Activated T-cell treated with anti-CD3 and anti-CD28 coated beads for 24 hours (primary cell): ENCODE measurements around the gene CEP95.
"Not testable (repeated sequence)": the region's sequence is repeated elsewhere in the genome, so short reads cannot be mapped to it uniquely, and the experiment has no call there.

Experiments
- DNase-seq: peaks from one replicate; pipeline ENCODE4 v3.0.0-alpha.2; 2020; ENCODE audit warnings: low read depth

Gene CEP95

DNA sequence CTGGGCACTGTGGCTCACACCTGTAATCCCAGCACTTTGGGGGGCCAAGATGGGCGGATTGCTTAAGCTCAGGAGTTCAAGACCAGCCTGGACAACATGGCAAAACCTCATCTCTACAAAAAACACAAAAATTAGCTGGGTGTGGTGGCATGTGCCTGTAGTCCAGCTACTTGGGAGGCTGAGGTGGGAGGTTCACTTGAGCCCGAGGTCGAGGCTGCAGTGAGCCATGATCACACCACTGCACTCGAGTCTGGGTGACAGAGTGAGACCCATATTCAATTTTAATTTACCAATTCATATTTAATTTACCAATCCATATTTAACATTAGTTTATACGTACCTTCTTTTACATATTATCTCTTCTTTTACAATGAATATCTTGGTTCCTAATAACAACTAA is 11.5 kb upstream of the CEP95 start:
- DNase-seq = not testable (repeated sequence)

DNA sequence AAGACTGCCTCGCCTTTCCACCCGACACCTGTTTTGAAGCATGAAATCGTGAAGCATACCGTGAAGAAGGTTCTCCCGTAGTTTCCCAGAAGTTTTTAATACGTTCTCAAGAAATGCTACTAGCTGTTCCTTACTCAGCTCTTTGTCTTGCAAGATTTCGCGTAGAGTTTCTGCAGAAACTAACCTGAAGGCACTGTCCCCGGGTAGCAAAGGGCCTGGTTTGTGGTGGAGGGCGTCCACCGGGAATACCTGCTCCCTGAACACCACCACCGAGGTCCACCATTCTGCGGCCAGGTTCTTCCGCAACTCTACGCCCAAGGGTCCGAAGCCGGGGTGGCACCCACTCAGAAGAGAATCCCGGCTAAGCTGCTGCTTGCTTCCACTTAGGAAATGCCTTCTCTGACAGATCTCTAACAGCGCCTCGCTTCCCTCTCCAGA is 10.4 kb upstream of the CEP95 start:
- no peak for DNase-seq

DNA sequence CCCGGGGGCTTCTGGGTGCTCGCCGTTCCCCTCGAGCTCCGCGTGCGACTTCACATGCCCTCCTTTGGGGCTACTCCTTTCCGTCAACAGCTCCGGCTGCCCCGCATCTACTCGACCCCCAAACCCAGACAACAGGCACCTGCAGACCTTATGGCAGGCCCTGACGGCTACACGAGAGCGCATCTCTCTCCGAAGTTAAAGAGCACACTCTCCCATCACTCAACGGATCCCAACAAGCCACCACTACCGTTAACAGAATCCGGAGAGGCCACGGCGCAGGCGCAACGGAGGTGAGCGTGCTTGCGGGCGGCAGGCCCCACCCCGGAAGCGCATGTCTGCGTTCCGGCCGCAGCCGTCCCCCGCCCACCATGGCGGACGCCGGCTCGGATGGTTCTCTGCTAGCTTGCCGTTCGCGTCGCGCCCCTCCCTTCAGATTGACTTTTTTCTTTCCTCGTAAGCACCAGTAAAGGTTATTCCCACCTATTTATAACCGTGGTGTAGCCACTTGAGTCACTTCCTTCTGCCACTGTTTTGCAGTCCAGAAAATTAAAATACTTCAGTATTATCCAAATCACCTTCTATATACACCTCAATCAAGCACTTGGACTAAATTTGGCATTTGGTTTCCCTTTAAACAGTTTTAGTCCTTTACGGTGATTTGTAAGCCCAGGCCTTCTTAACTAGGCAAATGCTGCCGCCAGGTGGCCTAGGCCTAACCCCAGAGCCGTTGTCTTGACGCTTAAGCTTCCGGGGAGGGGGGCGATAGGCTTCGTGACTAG is 9.8 kb upstream of the CEP95 start, which contains the start of gene POLG2:
TSS of gene POLG2 (minus strand) at position 269 of the 779 bp plus-strand sequence. CDS start at position 183, 86 bp downstream.
- DNase-seq = peak; percentile 92

DNA sequence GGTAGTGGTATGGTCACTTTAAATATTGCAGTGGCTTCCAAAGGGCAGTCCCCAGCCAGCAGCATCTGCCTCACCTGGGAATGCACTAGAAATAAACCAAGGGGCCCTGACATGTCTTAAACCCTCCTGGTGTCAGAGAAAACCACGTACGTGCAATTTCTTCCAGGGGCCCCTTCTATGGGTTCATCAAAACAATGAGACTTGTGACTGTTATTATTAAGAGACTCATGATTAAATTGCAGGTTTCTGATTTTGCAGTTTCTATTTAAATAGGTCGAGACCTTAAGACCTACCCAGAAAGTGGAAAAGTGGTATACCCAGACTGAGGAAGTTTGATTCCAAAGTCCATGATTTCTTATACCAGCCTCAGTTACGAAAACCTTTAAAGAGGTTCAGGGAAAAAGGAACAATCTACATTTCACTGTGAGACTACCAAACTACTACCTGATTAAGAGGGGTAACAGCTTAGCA is 9.2 kb upstream of the CEP95 start:
- DNase-seq = peak; percentile 29

DNA sequence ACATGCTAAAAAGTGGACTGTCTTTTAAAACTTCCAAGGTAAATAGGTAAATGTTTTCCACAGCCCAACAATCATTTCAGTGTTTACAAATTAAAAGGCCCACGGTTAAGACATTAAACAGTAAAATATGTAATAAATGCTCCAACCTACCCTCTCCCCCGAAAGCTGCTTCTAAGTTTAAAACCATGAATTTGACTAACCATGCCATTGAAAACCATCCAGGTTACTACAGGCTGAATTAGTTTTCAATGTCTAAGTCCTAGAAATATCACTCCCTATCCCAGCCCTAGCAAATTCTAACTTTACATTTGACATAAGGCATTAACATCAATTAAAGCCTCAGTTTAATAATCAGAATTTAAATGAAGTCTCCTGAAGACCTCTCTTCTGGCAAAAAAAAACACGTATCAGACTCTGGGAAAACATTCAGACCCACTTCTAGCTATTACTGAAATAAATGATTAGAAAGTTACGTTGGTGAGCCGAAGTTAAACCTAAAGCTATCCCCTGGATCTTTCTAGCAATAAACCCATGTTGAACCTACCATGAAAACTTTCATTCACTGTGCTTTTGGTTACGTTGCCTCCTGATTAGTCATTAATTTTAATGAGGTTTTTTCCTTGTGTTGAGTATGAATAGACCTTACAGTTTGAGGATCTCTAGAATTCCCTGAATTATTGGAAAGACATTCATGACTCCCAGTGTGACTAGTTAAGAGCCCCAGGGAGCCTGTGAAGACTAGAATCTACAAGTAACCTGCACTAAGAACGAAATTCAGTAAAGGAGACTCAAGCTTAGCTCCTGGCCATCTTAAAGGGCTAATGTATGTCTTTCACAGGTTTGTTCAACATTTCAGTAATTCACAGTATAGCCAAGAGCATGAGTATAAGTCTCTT is 8.2 kb upstream of the CEP95 start:
- DNase-seq = no peak

DNA sequence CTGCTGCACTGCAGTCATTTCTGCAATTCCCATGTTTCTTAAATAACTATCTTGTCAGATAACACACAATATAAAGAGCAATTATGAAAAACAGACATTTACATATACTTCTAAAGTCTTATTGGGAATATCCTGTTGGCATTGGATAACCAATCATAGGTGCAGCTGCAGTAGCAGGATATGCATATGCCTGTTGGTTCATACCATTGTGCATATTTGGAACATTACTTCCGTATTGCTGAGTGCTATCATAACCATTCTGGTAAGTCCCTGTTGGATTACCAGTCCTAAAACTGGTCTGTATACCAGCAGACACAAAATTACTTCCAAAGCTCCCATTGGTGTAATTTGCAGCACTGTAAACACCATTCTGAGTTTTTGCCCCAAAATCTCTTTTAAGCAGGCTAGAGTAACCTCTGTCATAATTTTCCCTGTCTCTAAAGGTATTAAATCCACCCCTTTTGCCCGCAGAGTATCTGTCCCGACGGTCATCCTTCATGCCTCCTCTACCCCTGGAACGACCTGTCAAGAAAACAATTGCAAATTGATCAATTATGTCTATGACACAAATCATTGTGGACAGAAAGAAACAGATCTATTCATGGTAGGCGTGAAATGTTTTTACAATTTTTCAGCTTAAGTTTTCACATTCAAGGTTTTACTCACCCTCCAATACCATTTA is 6.8 kb upstream of the CEP95 start:
- DNase-seq = no peak

DNA sequence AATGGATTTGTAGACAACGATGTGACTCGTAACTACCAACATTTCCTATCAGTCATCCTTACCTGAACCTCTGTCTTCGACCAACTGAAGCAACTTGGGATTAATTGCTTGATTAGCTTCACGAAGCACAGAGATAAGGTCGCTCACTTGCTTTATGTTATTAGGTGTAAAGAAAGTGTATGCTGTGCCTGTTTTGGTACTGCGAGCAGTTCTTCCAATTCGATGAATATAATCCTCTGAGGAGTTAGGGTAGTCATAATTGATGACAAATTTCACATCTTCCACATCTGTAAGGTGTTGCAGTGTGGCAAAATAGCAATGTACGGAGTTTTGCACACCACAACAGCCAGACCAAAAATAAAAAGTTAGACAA is 6.3 kb upstream of the CEP95 start:
- DNase-seq = no peak

DNA sequence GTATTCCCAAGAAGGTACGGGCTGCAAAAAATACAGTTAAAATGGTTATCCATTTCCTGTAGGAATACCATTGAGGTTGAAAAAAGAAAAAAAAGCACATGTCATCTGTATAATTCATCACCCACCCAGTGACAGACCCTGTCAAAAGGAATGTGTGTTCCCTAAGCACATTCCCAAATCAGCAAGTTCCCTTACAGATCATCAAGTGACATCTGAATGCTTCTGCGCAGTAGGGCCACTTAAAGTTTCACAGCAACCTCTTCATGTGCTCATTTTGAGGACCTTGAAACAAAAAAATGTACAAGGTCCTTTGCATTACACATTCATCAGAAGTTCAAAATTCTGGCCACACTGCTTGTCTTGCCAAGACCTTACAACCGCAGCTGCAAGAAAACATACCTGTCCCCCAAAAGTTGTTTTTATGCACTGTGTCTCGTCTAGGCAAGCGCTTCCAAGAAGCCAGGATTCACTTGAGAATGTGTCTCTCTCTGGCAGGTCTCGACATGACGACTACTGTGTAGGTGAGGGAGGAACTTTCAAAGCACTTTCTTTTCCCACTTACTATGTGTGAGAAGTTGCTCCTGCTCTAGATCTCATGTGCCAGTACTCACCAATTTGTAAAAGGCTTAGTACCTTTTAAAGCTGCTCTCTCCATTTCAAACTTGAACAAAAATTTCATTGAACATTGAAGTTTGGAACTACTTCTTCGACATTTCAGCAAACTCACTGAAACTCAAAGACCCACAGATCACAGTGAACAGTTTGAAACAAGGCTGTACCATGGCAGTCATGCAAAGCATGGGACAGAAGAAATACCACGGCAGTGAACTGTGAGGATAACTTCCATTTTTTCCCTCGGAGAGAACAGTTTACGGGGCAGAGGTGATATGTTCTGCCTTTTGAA is 5.7 kb upstream of the CEP95 start:
- DNase-seq = no peak

DNA sequence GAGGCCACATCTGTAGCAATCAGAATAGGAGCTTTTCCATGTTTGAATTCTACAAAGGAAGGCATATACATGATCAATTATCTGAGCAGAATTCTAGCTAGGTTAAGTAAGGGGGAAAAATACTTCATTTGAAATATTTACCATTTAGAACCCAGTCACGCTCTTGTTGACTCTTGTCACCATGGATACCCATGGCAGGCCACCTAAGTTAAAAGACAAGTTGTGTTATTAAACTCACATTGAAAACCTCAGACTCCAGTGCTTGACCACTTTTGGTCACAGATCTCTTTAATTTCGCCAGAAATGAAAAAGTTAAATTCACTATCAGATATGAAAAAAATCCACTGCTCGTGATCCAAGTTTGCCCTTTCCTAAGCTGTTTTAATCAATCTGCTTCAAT is 4.8 kb upstream of the CEP95 start:
- DNase-seq = no peak

DNA sequence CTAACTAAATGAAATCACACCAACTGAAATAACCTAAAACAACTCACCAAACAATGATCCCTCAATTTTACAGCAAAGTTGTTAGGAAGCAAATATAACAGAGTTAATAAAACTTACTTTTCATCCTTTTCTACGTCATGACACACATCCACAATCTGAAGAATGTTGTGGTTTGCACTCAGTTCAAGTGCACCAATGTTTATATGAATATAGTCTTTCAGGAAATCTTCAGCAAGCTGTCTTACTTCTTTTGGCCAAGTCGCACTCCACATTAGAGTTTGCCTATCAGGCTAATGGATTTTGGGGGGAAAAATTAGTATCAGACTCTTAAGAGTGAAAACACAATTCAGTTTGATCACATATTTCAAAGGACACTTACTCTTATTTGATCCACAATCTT is 4.0 kb upstream of the CEP95 start:
- DNase-seq = no peak

DNA sequence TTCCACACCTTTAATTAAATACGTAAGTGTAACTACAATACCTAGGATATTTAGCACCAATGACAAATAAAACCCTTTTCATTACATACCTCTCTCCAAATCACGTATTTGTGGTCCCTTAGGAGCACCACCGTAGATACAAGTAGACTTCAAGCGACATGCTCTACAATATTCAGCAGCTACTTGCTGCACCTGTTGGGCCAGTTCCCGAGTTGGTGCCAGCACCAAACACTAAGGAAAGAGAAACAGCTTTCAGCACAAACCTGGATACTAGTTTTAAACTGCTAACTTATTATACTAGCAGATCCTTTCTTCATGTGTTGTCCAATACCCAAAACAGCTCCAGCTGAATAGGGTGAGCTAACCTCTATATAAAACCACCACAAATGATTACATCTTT is 3.4 kb upstream of the CEP95 start:
- no peak for DNase-seq

DNA sequence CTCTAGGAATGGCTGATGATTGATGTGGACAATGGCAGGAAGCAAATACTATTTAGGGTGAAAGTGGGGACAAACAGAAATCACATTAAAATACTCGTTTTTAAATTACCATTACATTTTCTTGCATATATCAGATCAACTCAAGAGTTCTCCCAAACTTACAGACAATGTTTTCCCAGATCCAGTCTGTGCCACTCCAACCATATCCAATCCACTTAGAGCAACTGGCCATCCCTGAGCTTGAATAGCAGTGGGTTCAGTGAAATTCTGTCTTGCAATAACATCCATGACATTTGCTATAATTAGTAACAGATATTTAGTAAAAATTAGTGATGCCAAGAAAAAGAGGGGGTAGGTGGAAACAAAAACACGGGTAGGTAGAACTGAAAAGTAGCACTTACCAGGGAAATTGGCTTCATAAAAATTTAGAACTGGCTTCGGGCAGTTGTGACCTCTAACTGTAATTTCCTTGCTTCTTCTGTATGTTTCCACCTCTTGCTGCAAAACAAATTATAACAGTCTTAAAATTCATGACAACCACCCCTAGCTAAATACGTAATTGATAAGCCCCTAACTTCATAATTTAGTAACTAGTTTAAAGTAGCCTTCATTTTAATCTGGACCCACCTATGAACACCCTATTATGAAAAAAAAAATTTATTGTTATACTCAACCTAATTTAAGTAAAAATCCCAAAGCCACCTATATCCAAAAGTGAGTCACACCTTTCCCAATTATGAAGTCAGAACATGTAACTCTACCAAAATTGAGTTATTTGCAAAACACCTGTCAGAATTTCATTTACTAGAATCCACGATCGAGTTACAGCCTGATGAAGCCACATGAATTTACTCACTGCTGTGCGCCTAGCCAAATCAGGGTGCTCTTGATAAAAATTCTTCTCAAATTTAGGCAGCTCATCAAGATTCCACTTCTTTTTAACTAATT is 2.7 kb upstream of the CEP95 start:
- DNase-seq = no peak

DNA sequence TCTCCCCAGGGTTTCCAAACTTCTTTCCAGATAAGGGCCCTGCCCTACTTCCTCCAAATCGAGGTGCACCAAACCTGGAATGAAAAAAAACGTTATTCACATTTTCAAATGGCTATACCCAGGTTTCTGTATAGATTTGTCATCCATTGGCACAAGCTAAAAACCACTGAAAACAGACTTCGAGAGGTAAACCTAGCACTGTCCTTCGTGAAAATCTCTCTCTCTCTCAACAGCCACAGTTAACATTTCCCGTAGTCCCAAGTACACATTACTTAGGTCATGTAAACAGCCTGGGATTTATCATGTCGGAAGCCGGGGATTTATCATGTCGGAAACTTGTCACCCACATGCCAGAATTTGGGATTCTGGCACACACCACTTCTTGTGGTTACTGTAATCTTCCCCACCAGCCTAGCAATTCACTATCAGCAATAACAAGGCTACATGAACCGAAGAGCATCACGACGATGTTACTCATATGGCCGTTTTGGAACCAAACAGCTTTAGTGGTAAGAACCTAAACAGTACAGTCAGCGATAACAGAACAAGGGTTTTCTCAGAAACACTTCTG is 1.9 kb upstream of the CEP95 start:
- no peak for DNase-seq

DNA sequence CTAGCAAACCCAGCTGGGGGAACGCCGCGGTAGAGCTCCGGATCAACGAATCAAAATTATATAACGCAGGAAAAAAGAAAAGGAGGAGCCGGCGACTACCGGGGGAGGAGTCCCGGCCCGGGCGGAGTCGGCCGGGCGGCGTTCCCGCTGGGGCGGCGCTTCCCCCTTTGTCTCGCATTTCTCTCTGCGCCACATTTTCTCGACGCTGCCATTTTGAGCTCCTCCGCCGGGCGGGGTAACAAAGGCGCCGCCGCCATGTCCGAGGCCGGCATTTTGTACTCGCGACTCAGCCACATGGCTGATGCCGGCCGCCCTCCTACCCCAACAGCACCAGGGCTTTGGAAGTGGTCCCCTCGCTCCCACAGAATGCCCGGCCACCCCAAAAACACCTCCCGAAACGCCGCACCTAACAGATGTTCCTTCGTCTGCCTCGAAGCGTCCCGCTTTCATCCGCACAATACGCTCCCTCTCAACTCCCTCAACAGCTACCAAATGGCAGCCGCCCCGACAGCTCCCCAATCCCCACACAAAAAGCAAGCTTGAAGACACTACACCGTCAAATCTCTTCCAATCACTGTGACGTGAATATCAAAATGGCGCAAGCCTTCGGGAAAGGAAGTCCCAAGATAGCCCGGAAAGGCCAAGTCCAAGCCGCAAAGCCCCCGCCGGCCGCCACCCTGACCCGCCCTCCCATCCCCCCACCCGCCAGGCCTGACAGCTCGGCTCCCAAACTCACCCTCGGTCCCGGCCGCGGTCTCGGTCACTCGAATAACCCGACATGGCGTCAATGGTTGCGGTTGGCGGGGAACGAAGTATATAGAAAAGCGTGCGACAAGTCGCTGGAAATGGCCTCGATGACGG is 1.2 kb upstream of the CEP95 start:
- DNase-seq = peak; percentile 78

DNA sequence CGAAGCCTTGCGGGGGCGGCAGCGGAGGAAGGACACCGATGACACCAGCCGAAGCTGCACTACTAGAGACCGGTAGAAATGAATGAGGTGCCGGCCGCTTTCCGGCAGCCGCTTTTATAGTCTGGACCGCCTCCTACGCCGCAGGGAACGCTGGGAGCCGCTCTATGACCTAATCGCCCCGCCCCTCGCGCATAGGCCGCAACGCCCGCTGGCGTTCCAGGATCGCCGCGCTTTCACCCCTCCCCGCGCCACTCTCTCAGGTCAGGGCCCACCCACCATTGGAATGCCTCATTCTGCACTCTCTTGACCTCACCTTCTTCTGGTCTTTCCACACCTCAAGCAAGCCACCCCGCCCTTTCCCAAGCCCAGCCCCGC is 589 bp upstream of the CEP95 start, which contains the start of gene DDX5:
TSS of gene DDX5 (minus strand) at position 89 of the 375 bp plus-strand sequence. CDS start 170 bp downstream, outside the sequence.
- DNase-seq = peak; percentile 96

DNA sequence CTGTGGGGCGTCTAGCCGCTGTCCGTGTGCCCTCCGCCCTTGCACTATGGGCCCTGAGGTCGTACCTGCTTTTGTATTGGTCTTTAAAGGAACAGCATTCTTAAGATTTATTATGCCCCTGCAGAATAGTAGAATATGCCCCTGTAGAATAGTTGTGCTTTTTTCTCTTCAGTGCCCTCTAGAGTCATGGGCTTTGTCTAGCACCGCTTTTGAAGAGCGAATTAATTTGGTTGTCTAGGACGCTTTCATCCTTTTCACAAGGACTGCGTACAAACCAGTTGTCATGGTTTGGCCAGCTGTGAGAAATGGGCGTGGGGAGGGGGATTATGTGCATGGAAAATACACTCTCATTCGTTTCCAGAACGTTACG is 621 bp downstream of the CEP95 start:
- peak; percentile 22 for DNase-seq

DNA sequence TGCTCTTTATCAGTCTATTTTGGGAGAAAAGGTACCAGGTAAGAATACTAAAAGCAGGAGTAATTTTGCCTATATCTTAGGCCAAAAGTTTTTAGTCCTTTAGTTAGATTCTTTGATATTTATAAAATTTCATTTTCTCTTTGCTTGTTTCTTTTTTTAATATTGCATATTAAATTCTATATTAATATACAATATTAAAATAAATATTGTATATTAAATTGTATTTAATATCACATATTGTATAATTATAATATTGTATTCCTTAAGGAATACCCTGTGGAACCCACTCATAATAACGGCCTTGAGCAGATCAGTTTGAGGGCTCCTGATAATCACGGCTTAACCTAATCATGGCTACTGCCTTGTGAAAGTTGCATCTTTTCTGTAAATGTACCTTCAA is 1.9 kb downstream of the CEP95 start:
- DNase-seq = no peak

DNA sequence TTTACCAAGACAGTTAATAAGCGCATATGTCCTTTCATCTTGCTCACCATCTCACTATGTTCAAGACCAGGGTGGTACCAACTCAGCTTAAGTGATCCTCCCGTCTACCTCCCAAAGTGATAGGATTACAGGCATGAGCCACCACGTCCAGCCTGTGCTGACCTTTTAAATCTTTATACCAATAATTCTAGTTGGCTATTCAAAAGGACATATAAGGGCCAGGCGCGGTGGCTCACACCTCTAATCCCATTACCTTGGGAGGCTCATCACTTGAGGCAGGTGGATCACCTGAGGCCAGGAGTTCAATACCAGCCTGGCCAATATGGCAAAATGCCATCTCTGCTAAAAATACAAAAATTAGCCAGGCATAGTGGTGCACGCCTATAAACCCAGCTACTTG is 2.4 kb downstream of the CEP95 start:
- no peak for DNase-seq

DNA sequence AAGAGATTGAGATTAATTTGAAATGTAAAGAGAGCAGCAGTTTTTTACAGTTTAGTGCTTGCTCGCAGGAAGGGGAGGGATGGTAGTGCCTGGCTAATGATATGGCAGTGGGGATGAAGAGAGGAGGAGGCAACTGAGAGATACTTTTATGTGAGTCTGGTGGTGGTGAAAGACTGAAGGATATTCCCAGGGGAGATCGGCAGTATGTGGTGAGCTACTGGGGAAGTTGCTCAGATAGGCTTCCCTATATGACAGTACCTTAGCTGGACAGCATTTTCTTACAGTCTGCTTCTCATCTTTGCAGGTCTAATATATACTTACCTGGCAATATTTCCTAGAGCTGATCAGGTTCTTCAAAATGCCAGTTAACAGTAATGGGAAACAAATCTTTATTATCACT is 8.6 kb downstream of the CEP95 start:
- no peak for DNase-seq
